ENCODE results near the gene GPX4. TPM values are rescaled to one million over a fixed set of nuclear protein-coding genes. Genes with fewer than 3 reads are reported as not detected.

The GPX4 gene
- polyA plus RNA-seq, 3 donors: 459 to 508 (median 493) TPM

- Histone ChIP-seq H3K4me1 (ENCODE audit: control insufficient read depth in 1 of 2, insufficient read depth in 2 of 2, low read length in 2 of 2) (peaks cover 8 to 14% of the 10 kb centered on the region in 2 donors), H3K27ac (ENCODE audit: low read depth in 1 of 2, low read length in 2 of 2) (no peak overlapping the region), H2AFZ (ENCODE audit: insufficient read depth, low read depth, low read length, poor library complexity, severe bottlenecking) (no peak overlapping the region), H3K4me3 (replicated peaks in 1 of 3; ENCODE audit: low read depth in 2 of 3, low read length in 3 of 3) (no peak overlapping the region), H3K9ac (ENCODE audit: insufficient read depth, low read length, poor library complexity, severe bottlenecking) (no peak overlapping the region), H3K27me3 (ENCODE audit: control insufficient read depth in 2 of 2, insufficient read depth in 2 of 2, low read length in 2 of 2) (no peaks in the 10 kb centered on the region), H4K20me1 (ENCODE audit: insufficient read depth, low read length) (peaks cover 89% of the 10 kb centered on the region), H3K79me2 (ENCODE audit: insufficient read depth, low read length) (peaks cover 4% of the 10 kb centered on the region), H3K9me3 (replicated peaks in 1 of 2; ENCODE audit: control insufficient read depth in 1 of 2, insufficient read depth in 1 of 2, low read length in 2 of 2) (no peaks in the 10 kb centered on the region), H3K36me3 (replicated peaks in 1 of 2; ENCODE audit: control insufficient read depth in 1 of 2, insufficient read depth in 2 of 2, low read length in 2 of 2) (peaks cover 77 to 86% of the 10 kb centered on the region in 2 donors), H3K4me2 (replicated peaks; ENCODE audit: extremely low read depth, low read length, poor library complexity, severe bottlenecking) (no peak overlapping the region)
- Mint-ChIP-seq H3K36me3 (peaks cover 44 to 86% of the 10 kb centered on the region in 2 donors), H3K27me3 (ENCODE audit: low read depth in 3 of 3) (peaks cover 0 to 3% (median 0%) of the 10 kb centered on the region in 3 donors), H3K4me1 (peaks cover 8% of the 10 kb centered on the region), H3K27ac (no peak overlapping the region), H3K9me3 (peaks cover 0 to 2% (median 0%) of the 10 kb centered on the region in 7 donors), H3K4me3 (no peak overlapping the region)
- 98% methylated on average over 52 of the region's 52 CpGs for WGBS (ENCODE audit: insufficient coverage)
- intact Hi-C loops (cut with micrococcal nuclease): no loop called here
- no peak for DNase-seq
- TF ChIP-seq CTCF (IDR thresholded peaks at IDR 0.05): no peak
These were observed 13.2 kb downstream of the GPX4 start for GRCh38 chr19:1116726-1117581.

GRCh38 chr19:1117654-1118053 lies 13.9 kb downstream of the GPX4 start:
- no peak for TF ChIP-seq CTCF (IDR thresholded peaks at IDR 0.05)
- H3K9me3 ChIP-seq (replicated peaks in 1 of 2; ENCODE audit: control insufficient read depth in 1 of 2, insufficient read depth in 1 of 2, low read length in 2 of 2): no peaks in the 10 kb centered on the region
- no peaks in the 10 kb centered on the region for H3K27me3 ChIP-seq (ENCODE audit: control insufficient read depth in 2 of 2, insufficient read depth in 2 of 2, low read length in 2 of 2)
- Mint-ChIP-seq H3K27me3 (ENCODE audit: low read depth in 3 of 3) (peaks cover 0 to 3% (median 0%) of the 10 kb centered on the region in 3 donors), H3K4me1 (peaks cover 8% of the 10 kb centered on the region), H3K27ac (no peak overlapping the region), H3K9me3 (peaks cover 0 to 2% (median 0%) of the 10 kb centered on the region in 7 donors), H3K4me3 (no peak overlapping the region), H3K36me3 (peaks cover 44 to 86% of the 10 kb centered on the region in 2 donors)
- peaks cover 89% of the 10 kb centered on the region for H4K20me1 ChIP-seq (ENCODE audit: insufficient read depth, low read length)
- peaks cover 4% of the 10 kb centered on the region for H3K79me2 ChIP-seq (ENCODE audit: insufficient read depth, low read length)
- H3K4me1 ChIP-seq (ENCODE audit: control insufficient read depth in 1 of 2, insufficient read depth in 2 of 2, low read length in 2 of 2): peaks cover 8 to 14% of the 10 kb centered on the region in 2 donors
- no peak overlapping the region for H3K9ac ChIP-seq (ENCODE audit: insufficient read depth, low read length, poor library complexity, severe bottlenecking)
- no peak overlapping the region for H3K4me2 ChIP-seq (replicated peaks; ENCODE audit: extremely low read depth, low read length, poor library complexity, severe bottlenecking)
- H3K36me3 ChIP-seq (replicated peaks in 1 of 2; ENCODE audit: control insufficient read depth in 1 of 2, insufficient read depth in 2 of 2, low read length in 2 of 2): peaks cover 81 to 86% of the 10 kb centered on the region in 2 donors
- H3K4me3 ChIP-seq (replicated peaks in 1 of 3; ENCODE audit: low read depth in 2 of 3, low read length in 3 of 3): no peak overlapping the region
- intact Hi-C loops (cut with micrococcal nuclease): no loop called here
- no peak overlapping the region for H3K27ac ChIP-seq (ENCODE audit: low read depth in 1 of 2, low read length in 2 of 2)
- H2AFZ ChIP-seq (ENCODE audit: insufficient read depth, low read depth, low read length, poor library complexity, severe bottlenecking): no peak overlapping the region
- no peak for DNase-seq
- WGBS (ENCODE audit: insufficient coverage): 92% methylated on average over 11 of the region's 16 CpGs

Data from CD14-positive monocyte (primary cell).